HS-5 (cell line): ENCODE results near the gene STRN3.
"Not testable (repeated sequence)": the region's sequence is repeated elsewhere in the genome, so short reads cannot be mapped to it uniquely, and the experiment has no call there.

Experiments
- DNase-seq: peaks from one replicate; pipeline ENCODE4 v3.0.0-alpha.2; 2012; ENCODE audit warnings: low read depth

The STRN3 gene

DNA sequence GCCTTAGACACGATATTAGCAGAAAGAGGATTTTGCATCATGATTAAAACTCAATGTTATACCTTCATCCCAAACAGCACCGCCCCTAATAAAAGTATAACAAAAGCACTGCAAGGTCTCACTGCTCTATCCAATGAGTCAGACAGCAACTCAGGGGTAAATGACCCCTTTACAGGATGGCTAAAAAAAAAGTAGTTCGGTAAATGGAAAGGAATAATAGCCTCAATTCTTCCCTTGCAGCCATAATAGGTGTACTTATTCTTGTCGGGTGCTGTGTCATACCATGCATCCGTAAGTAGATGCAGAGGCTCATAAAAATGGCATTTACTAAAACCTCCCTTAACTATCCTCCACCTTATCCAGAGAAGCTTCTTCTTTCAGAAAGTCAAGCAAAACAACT is 54.6 kb downstream of the STRN3 start:
- no peak for DNase-seq

DNA sequence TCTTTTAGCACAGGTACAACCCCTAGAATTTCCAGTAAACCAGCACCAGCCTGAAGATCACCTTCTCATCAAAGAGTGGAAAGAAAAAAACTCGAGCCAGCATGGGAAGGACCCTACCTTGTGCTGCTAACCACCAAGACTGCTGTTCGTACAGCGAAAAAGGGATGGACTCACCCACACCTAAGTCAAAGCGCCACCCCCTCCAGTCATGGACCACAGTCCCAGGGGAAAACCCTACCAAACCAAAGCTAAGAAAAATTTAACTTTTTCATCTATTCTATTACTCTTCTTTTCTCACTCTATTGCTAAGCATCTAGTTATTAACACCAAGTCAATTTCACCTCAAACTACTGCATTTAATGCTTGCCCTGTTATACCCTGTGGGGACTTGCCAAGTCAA is 56.4 kb downstream of the STRN3 start:
- DNase-seq, result not testable (repeated sequence)

DNA sequence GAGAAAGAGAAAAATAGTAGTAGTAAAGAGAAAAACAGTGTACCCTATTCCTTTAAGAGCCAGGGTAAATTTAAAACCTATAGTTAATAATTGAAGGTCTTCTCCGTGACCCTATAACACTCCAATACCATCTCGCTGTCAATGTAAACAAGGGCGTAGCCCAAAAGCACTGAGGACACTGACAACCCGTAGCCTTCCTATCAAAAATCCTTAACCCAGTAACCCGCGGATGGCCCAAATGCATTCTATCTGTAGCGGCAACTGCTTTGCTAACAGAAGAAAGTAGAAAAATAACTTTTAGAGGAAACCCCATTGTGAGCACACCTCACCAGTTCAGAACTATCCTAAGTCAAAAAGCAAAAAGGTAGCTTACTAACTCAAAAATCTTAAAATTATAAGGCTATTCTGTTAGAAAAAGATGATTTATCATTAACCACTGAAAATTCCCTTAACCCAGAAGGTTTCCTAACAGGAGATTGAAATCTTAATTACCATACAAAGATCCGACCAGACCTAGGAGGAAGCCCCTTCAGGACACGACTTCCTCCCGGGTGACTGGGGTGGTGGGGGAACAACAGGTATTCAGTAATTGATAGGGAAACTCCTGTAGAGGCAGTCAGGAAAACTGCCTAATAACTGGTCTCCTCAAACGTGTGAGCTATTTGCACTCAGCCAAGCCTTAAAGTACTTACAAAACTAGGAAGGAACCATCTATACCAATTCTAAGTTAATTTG is 58.6 kb downstream of the STRN3 start:
- DNase-seq, result not testable (repeated sequence)

DNA sequence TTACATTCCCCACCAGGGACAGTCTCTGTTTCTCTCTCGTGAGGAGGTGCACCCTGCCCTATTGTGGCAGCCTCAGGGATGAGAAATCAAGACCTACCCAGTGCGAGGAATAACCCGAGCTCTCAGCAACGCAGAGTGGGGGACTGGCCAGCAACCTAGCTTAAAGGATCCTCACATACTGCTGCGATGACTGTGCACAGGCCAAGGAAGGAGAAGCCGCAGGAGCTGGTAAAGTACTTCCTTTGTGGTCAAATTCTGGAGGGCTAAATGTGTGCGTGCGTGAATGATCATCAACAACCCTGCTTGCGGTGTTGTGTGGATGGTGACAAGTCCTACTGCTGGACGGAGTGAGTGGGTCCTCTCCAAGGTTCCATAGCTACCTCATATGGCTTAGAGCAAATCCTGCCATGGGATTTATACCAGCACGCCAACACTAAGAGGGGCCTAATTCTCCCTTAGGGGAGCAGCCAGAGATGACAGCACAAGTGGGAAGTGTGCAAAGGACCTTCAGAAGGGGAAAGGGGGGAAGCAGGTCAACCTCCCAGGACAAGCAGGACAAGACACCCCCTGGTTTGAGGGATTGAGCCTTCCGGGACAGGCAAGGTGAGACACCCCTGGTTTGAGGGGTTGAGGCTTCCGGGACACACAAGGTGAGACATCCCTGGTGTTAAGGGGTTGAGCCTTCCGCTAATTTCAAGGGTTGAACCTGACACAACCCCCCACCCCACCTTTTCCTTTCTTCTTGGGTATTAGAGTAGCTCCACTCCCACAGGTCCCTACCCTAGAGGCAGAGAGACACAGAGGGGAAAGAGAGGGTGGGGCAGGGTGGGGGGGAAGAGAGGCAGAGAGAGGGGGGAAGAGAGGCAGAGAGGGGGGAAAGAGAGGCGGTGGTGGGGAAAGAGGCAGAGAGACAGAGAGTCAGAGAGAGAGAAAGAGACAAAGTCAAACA is 59.5 kb downstream of the STRN3 start:
- DNase-seq, result no peak

DNA sequence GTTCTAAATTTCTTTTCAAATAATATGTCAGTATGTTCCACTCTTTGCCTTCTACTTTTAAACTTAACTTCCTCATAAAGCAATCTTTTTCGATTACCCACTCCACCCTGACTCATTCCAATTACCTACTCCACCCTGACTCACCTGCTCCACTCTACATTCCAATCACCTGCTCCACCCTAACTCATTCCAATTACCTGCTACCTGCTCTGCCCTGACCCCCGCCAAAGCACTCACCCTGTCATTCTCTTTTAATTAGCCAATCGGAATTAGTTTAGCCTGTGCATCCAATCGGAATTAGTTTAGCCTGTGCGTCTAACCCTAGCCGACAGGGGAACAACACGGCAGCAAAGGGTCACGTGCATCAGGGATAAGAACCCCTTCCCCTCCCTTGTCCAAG is 60.3 kb downstream of the STRN3 start:
- not testable (repeated sequence) for DNase-seq

DNA sequence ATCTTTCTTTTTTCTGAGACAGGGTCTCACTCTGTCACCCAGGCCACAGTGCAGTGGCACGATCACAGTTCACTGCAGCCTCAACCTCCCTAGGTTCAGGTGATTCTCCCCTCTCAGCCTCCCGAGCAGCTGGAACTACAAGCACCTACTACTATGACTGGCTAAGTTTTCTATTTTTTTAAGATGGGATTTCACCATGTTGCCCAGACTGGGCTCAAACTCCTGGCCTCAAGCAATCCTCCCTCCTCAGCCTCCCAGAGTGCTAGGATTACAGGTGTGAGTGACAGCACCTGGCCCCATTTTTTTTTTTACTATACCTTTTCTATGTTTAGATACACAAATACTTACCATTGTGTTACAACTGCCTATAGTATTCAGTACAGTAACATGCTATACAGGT is 63.6 kb downstream of the STRN3 start:
- not testable (repeated sequence) for DNase-seq

DNA sequence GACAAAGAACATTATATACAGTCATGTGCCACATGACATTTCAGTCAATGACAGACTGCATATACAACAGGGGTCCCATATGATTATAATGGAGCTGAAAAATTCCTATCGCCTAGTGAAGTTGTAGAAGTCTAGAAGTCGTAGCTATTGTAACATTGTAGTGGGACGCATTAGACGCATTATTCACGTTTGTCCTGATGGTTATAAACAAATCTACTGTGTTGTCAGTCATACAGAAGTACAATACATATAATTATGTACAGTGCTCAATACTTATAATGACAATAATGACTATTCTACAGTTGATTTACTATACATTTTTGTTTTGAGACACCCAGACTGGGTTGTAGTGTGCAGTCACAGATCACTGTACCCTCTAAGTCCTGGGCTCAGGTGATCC is 64.8 kb downstream of the STRN3 start:
- DNase-seq, result no peak

DNA sequence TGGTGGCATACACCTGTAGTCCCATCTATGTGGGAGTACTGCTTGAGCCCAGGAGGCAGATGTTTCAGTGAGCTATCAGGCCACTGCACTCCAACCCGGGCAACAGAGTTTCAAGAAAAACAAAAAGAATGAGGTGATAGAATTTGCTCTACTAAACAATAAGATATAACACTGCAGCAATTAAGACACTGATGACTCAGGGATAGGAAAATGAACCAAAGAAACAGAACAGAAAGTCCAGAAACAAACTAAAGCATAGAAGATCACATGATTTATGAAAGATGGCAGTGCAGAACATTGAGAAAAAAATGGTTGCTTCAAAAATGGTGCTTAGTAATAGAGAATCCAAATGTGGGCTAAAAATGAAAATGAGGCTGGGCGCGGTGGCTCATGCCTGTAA is 66.0 kb downstream of the STRN3 start:
- no peak for DNase-seq

DNA sequence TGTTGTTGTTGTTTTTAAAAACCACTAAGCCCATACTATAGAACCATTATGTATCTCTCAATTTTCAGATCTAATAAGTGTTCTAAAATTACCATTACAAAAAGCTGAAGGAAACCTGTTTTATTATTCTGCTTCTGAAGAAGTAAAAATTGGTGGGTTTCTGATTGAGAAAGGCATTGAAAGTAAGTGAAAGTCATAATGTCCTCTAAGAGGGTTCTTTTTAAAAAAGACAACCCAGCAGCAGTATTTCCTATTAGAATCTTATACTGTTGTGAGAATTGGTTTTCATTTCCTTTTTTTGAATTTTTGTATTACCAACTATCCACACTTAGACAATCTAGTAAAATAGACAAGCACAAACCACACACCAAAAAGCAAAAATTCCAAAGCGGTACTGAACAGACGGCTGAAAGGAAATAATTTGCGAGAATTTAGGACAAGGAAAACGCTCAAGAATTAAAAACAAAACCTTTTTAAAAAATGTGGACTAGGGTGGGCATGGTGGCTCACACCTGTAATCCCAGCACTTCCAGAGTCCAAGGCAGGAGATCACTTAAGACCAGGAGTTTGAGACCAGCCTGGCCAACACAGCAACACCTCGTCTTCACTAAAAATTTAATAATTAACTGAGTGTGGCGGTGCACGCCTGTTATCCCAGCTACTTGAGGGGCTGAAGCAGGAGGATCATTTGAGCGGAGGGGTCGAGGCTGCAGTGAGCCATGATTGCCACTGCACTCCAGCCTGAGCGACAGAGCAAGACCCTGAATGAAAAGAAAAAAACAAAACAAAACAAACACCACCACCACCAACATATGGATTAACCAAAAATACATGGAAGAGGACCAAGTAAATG is 67.4 kb downstream of the STRN3 start:
- no peak for DNase-seq

DNA sequence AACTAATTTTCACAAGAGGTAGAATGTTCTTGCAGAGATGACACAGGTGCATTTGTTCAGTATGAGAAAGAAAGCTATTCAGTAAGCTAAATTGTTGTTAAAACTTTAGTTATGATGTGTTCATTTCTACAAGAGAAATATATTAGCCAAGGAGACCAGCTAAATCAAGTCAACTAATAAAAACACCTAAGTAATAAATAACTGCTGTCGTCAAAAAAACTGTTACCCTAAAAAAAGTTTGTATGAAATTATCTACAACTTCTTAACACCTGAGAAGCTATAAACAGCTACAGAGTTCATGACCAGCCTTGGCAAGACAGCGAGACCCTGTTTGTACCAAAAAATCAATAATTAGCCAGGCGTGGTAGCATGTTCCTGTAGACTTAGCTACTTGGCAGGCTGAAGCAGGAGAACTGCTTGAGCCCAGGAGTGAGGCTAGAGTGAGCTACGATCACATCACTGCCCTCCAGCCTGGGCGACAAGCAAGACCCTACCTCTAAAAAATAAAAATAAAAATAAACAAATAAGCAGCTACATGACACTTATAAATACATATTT is 68.3 kb downstream of the STRN3 start:
- DNase-seq, result no peak

DNA sequence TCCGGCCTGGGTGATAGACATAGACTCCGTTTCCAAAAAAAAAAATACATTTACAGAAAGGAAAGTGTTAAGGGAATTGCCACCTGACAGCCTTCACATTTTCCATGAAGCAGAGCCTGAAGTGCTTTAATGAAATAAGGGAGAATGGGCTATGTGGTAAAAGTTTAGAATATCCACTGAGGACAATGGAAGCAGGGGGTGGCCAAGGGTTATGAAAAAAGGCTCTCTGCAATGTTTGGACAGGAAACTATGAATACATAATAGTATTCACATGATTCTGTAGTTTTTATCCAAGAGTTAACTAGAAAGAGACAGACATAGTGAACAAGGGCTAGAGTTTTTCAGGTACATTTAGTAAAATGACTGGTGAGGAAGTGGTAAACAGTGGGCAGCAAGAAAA is 76.5 kb downstream of the STRN3 start:
- no peak for DNase-seq

DNA sequence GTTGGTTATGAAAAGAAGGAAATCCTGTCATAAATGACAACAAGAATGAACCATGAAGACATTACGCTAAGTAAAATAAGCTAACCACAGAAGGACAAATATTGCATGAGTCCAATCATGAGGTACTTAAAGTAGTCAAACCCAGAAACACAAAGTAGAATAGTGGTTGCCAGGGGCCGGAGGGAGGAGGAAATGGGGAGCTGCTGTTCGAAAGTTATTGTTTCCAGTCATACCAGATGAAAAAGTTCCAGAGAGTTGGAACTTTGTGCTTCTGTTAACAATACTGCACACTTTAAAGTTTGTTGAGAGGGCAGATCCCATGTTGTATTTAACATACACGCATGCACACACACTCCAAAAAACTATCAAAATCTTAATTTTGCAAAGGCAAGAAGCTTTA is 82.5 kb downstream of the STRN3 start:
- DNase-seq, result no peak

DNA sequence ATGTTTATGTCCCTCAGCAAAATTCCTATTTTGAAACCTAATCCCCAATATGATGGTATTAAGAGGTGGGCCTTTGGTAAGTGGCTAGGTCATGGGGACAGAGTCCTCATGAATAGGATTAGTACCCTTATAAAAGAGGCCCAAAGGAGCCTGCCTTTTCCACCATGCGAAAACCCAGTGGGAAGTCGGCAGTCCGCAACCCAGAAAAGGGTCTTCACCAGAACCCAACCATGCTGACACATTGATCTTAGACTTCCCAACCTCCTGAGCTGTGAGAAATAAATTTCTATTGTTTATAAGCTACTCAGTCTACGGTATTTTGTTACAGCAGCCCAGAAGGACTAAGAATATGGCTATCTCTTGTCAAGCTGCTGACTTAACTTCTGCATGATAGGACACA is 85.3 kb downstream of the STRN3 start:
- DNase-seq, result no peak

DNA sequence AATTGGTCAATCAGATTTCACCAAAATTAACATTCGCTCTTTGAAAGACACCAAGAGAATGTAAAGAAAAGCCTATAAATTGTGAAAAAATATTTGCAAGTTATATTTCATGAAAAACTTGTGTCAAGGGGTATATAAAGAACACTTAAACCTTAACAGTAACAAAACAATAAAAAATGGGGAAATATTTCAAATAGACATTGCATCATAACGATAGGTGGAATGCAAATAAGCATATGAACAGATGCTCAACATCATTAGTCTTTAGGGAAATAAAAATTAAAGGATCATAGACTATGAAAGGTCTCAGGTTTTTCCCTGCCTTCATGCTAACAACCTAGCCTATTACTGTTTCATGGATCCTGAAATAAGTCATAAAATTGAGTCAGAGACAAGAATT is 87.6 kb downstream of the STRN3 start:
- no peak for DNase-seq

DNA sequence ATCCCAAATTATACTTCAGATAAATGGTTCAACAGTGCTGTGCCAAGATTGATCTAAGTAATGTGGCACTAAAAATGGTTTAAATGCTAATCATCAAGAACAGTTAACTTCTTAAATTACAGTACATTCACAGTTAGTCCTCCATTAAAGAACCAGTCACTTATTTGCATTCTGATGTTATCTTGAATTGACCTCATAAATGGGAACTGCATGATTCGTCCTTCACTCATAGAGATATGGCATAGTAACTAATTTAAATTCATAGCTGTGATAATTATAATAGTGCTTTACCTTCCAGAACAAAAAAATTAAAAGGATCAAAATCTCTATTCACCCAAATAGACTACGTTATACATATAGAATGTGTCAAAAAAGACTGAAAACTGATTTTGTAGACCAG is 90.7 kb downstream of the STRN3 start:
- peak; percentile 8 for DNase-seq

DNA sequence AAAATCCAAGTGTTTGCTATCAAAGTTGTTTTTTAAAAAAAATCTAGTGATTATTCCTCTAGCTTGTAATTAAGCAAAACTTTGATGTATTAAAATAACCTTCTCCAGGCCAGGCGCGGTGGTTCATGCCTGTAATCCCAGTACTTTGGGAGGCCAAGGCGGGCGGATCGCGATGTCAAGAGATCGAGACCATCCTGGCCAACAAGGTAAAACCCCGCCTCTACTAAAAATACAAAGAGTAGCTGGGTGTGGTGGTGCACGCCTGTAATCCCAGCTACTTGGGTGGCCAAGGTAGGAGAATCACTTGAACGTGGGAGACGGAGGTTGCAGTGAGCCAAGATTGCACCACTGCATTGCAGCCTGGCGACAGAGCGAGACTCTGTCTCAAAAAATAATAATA is 92.2 kb downstream of the STRN3 start:
- DNase-seq, result not testable (repeated sequence)

DNA sequence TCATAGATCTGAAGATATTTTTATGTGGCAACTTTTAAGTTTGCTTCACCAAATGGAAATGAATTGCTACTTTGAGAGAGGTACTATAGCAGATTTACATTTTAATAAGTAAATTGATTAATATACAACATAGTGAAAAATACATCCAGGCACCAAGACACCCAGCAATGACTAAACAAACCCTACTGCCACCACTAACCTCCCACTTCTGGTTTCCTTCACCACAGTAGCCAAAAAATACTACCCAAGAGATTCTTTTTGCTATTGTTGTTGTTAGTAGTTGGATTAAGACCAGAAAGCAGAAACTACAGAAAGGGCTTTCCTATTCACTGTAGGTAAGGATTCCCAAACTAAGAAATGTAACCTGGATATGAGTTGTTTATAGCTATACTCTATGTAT is 97.7 kb downstream of the STRN3 start:
- no peak for DNase-seq

DNA sequence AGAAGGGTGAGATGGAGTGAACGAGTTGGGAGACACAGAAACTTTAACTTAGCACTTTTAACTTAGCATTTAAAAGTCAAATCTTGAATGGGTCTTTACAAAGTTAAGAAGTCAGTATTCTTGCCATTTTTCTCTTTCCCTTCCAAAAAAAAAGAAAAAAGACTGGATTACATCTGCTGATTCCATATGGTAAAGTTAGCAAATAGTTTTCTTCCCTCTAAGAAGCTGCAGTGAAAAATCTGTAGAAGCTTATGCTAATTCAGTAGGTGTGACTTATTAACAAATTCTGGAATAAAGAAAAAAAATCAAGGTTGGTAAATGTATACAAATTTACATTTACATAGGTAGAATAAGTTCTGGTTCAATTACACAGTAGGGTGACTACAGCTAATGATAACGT is 100.9 kb downstream of the STRN3 start:
- DNase-seq, result no peak

DNA sequence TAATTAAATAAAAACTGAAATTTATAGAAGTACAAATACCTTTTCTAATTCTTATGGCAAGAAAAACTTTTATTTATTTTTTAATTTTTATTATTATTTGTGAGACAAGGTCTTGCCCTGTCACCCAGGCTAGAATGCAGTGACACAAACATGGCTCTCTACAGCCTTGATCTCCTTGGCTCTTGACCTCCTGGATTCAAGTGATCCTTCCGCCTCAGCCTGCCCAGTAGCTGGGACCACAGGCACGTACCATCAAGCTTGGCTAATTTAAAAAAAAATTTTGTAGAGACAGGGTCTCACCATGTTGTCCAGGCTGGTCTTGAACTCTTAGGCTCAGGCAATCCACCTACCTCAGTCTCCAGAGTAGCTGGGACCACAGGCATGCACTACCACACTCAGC is 104.4 kb downstream of the STRN3 start:
- no peak for DNase-seq

DNA sequence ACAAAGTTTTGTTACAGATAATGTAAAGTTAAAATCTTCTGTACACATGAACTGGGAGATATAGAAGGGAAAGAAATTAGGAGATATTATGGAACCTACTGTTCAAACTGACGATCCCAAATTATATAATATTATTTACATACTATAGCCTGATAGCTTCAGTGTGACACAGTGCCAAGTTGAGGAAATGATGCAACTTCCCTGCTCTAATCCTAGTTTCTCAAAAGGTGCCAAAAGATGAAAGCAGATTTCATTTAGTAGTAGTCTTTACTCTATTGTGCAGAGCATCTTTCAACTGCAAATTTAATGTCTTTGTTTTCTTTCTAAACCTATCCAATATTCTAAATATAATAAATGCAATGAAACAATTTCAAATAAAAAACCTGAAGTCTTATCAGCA is 104.9 kb downstream of the STRN3 start:
- DNase-seq, result no peak

DNA sequence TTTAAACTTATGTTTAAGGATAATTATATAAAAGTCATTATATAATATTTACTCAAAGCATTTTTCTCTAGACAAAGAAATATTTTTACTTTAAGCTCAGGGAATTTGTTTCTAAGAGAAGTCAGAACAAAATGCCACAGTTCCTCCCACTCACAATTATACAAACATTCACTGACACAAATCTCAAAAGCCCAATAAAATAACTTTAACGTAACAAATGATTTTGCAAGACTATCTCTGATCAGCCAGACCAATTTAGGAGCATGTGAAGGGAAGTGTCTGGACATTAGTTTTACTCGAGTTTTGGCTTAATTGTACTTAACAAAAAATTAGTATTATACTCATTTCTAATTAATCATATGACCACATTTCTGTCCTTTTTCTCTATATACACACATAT is 110.6 kb downstream of the STRN3 start:
- DNase-seq, result no peak

DNA sequence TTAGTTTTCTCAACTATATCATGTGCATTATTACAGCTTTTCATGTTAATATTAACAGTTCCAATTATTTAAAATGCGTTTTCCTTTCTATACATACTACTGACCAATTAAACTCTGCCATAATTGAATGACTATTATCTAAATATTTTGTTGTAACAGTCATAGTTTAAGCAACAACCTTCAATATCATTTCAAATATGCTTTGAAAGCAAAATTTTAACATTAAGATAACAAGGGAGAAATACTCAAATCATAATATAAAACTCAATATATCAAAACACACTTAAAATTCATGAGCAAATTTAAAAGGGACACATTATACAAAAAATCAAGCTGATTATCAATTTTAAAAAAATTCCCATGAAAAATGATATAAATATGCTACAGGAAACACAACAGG is 111.4 kb downstream of the STRN3 start:
- DNase-seq, result no peak
